IMR-90 (cell line): ENCODE results near the gene COL25A1. TPM values are rescaled to one million over a fixed set of nuclear protein-coding genes. Genes with fewer than 3 reads are reported as not detected.

ENCODE experiments used
- ATAC-seq: fragments of 200-7000 bp; cut with Tn5 transposase; 2 replicates; pipeline ENCODE4 v1.9.1; 2020; ENCODE audit warnings: low read depth, mild to moderate bottlenecking, moderate library complexity
- BruUV-seq: library from RNA; stranded (reverse); fragments of 400-500 nt; replicated peaks from 2 replicates; lab custom pipeline; 2021; lab: Mats Ljungman, UMichigan
- CTCF ChIA-PET: fragments of 300-600 bp; formaldehyde crosslinking; extraction: SDS; loops from one replicate; lab custom pipeline; 2021; ENCODE audit warnings: antibody characterized with exemption; lab: Yijun Ruan, JAX
- POLR2A ChIA-PET: fragments of 300-600 bp; sonication (Branson Sonifier 250); formaldehyde crosslinking; loops from one replicate; lab custom pipeline; 2022; ENCODE audit warnings: antibody characterized with exemption; ENCODE audit not compliant: unreplicated experiment; lab: Charles Lee
- DNase-seq: peaks from one replicate; pipeline ENCODE4 v3.0.0; 2013
- H2AFZ ChIP-seq: replicated peaks from 2 replicates; pipeline ENCODE3; 2013; ENCODE audit warnings: low read length, mild to moderate bottlenecking; ENCODE audit not compliant: poor library complexity
- H2AK5ac ChIP-seq: 2 replicates; pipeline ENCODE4 v1.6.1; 2013; ENCODE audit warnings: low read depth, low read length, inconsistent platforms
- H2AK9ac ChIP-seq: replicated peaks from 2 replicates; pipeline ENCODE3; 2013; ENCODE audit warnings: mild to moderate bottlenecking, low read depth, low read length, moderate library complexity; ENCODE audit not compliant: poor library complexity
- H2BK120ac ChIP-seq: 2 replicates; pipeline ENCODE4 v1.6.1; 2013; ENCODE audit warnings: low read depth, low read length, inconsistent platforms
- H2BK15ac ChIP-seq: 3 replicates; pipeline ENCODE4 v1.6.1; 2013; ENCODE audit warnings: low read depth, low read length, inconsistent platforms
- H2BK20ac ChIP-seq: 2 replicates; pipeline ENCODE4 v1.6.1; 2013; ENCODE audit warnings: low read depth, mild to moderate bottlenecking, inconsistent platforms, low read length, moderate library complexity
- H2BK5ac ChIP-seq: 2 replicates; pipeline ENCODE4 v1.6.1; 2013; ENCODE audit warnings: mild to moderate bottlenecking, low read depth, low read length, inconsistent platforms; ENCODE audit not compliant: poor library complexity, severe bottlenecking
- H3K14ac ChIP-seq: replicated peaks from 2 replicates; pipeline ENCODE4 v1.6.1; 2013; ENCODE audit warnings: low read depth, low read length, inconsistent platforms
- H3K18ac ChIP-seq: 2 replicates; pipeline ENCODE4 v1.6.1; 2013; ENCODE audit warnings: low read depth, low read length, control low read depth
- H3K23ac ChIP-seq: 2 replicates; pipeline ENCODE4 v1.6.1; 2013; ENCODE audit warnings: low read depth, low read length, inconsistent platforms
- H3K27ac ChIP-seq: 2 replicates; pipeline ENCODE4 v1.5.1; 2013; ENCODE audit warnings: mild to moderate bottlenecking, control low read depth, low read length; ENCODE audit not compliant: insufficient read depth
- H3K27me3 ChIP-seq: 2 replicates; pipeline ENCODE4 v1.6.1; 2013; ENCODE audit warnings: low read length; ENCODE audit not compliant: control insufficient read depth, insufficient read depth
- H3K36me3 ChIP-seq: 2 replicates; pipeline ENCODE4 v1.6.1; 2013; ENCODE audit warnings: low read length, mixed read lengths; ENCODE audit not compliant: control insufficient read depth, insufficient read depth
- H3K4ac ChIP-seq: 2 replicates; pipeline ENCODE4 v1.6.1; 2013; ENCODE audit warnings: low read depth, low read length, inconsistent platforms
- H3K4me1 ChIP-seq: 2 replicates; pipeline ENCODE4 v1.6.1; 2013; ENCODE audit warnings: low read length, mixed read lengths; ENCODE audit not compliant: control insufficient read depth, insufficient read depth
- H3K4me2 ChIP-seq: 2 replicates; pipeline ENCODE4 v1.6.1; 2013; ENCODE audit warnings: low read depth, mild to moderate bottlenecking, control low read depth, low read length, moderate library complexity
- H3K4me3 ChIP-seq: 2 replicates; pipeline ENCODE4 v1.5.1; 2013; ENCODE audit warnings: low read depth, mild to moderate bottlenecking, control low read depth, low read length, moderate library complexity; ENCODE audit not compliant: insufficient read depth
- H3K56ac ChIP-seq: 2 replicates; pipeline ENCODE4 v1.6.1; 2013; ENCODE audit warnings: low read length, inconsistent platforms; ENCODE audit not compliant: insufficient read depth; ENCODE audit errors: extremely low read depth
- H3K79me1 ChIP-seq, 2 experiments: 2 replicates each; pipeline ENCODE4 v1.6.1; 2013; ENCODE audit warnings: low read length in 2 of 2, inconsistent platforms in 1 of 2, low read depth in 1 of 2
- H3K9ac ChIP-seq: 2 replicates; pipeline ENCODE4 v1.6.1; 2013; ENCODE audit warnings: low read depth, low read length, control low read depth
- H3K9me1 ChIP-seq: 2 replicates; pipeline ENCODE4 v1.6.1; 2013; ENCODE audit warnings: low read length, inconsistent platforms; ENCODE audit not compliant: insufficient read depth
- H3K9me3 ChIP-seq: 2 replicates; pipeline ENCODE4 v1.6.1; 2013; ENCODE audit warnings: low read length; ENCODE audit not compliant: control insufficient read depth, insufficient read depth
- H4K20me1 ChIP-seq: 2 replicates; pipeline ENCODE4 v1.6.1; 2013; ENCODE audit warnings: low read length, inconsistent platforms; ENCODE audit not compliant: insufficient read depth
- H4K5ac ChIP-seq: 2 replicates; pipeline ENCODE4 v1.6.1; 2013; ENCODE audit warnings: mild to moderate bottlenecking, low read depth, low read length, control low read depth
- H4K8ac ChIP-seq, 2 experiments: 2 replicates each; pipeline ENCODE4 v1.6.1; 2013; ENCODE audit warnings: low read depth in 2 of 2, low read length in 2 of 2, control low read depth in 1 of 2, inconsistent platforms in 1 of 2
- H4K91ac ChIP-seq: 2 replicates; pipeline ENCODE4 v1.6.1; 2013; ENCODE audit warnings: low read depth, low read length, inconsistent platforms; ENCODE audit not compliant: insufficient read depth
- MXI1 ChIP-seq: IDR thresholded peaks from 2 replicates; pipeline ENCODE4 v1.6.1; 2012; ENCODE audit warnings: low read depth, mild to moderate bottlenecking, low read length, moderate library complexity, borderline replicate concordance
- NFE2L2 ChIP-seq: fragments of 150-350 bp; IDR thresholded peaks from 2 replicates; pipeline ENCODE4 v1.6.1; 2016; ENCODE audit warnings: low read depth, mild to moderate bottlenecking, low read length
- RAD21 ChIP-seq: IDR thresholded peaks from 2 replicates; pipeline ENCODE4 v1.6.1; 2012; ENCODE audit warnings: low read length, improper control_type of control experiment
- RCOR1 ChIP-seq: IDR thresholded peaks from 2 replicates; pipeline ENCODE4 v1.6.1; 2012; ENCODE audit warnings: mild to moderate bottlenecking, low read length, improper control_type of control experiment; ENCODE audit not compliant: insufficient replicate concordance
- RFX5 ChIP-seq: IDR thresholded peaks from 2 replicates; pipeline ENCODE4 v1.8.0; 2012; ENCODE audit warnings: low read depth, mild to moderate bottlenecking, low read length, moderate library complexity
- dilution Hi-C: fragments of 300-500 bp; cut with HindIII; formaldehyde crosslinking; loops from one replicate; pipeline ENCODE4 v1.14.3; 2018; ENCODE audit warnings: low sequenced_read_pairs; ENCODE audit not compliant: unreplicated experiment
- in situ Hi-C: fragments of 300-500 bp; cut with MboI; formaldehyde crosslinking; loops from 3 replicates; pipeline ENCODE4 v1.14.3; 2019; ENCODE audit warnings: low sequenced_read_pairs, inconsistent platforms, mixed read lengths
- intact Hi-C: fragments of 100-400 bp; cut with micrococcal nuclease; formaldehyde crosslinking; loops from 2 replicates; pipeline ENCODE4 v1.10.0; 2022
- polyA plus RNA-seq, 3 experiments: library from polyadenylated mRNA; depleted of rRNA; stranded (reverse); fragments of >200 nt; gene quantifications; 2 replicates each; pipeline ENCODE4 v1.2.3, GENCODE V29; 2012; ENCODE audit warnings: low replicate concordance in 1 of 3
- total RNA-seq: library from RNA; depleted of rRNA; stranded (reverse); fragments of >200 nt; gene quantifications from 2 replicates; pipeline ENCODE4 v1.2.3, GENCODE V29; 2012
- TF ChIP-seq, protein P1 (sequence below): conservative IDR thresholded peaks from 2 replicates; pipeline ENCODE4 v1.5.1; 2012; ENCODE audit warnings: mild to moderate bottlenecking, low read depth, low read length, improper control_type of control experiment
- TF ChIP-seq, protein P2 (sequence below): fragments of 150-350 bp; IDR thresholded peaks from 2 replicates; pipeline ENCODE4 v1.6.1; 2016; ENCODE audit warnings: low read depth, mild to moderate bottlenecking, low read length, moderate library complexity, borderline replicate concordance

The COL25A1 gene
- total and polyA plus RNA-seq, 2 of the 4 experiments (the other 2 are of a cell fraction) = under 0.01 to 0.05 TPM

DNA sequence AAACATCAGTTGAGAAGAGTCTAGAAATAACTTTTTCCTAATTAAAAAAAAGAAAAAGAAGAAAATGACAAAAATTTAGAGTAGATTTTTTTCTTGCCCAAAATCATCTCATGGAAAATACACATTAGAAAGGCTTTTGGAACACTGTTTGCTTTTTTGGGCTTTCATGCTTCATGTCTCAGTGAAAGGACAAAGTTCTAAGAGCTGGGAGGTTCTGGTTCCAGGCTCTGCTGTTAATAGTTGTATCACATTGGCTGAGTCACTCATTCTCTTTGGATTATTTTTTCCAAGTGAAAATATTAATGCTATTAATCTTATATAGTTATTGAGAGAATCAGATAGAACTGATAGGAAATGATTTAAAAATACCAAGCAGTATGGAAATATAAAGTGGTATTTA, 506.7 kb downstream of the COL25A1 start:
- H4K91ac ChIP-seq = no peak overlapping the region
- no peak overlapping the region for H3K9ac ChIP-seq
- no peak overlapping the region for H2BK20ac ChIP-seq
- POLR2A ChIA-PET = no interaction called here
- H2BK5ac ChIP-seq = no peak overlapping the region
- no peaks in the 10 kb centered on the region for H4K20me1 ChIP-seq
- H2AFZ ChIP-seq = no peak overlapping the region
- H4K5ac ChIP-seq = no peak overlapping the region
- H2AK9ac ChIP-seq = no peak overlapping the region
- no peaks in the 10 kb centered on the region for H3K4me1 ChIP-seq
- H3K4me2 ChIP-seq = no peak overlapping the region
- no peak overlapping the region for H2AK5ac ChIP-seq
- CTCF ChIA-PET = no interaction called here
- in situ Hi-C loops = no loop called here
- no peak overlapping the region for H3K4me3 ChIP-seq
- H3K4ac ChIP-seq = no peak overlapping the region
- H3K27ac ChIP-seq = no peak overlapping the region
- H3K79me1 ChIP-seq = no peaks in the 10 kb centered on the region
- no TSS peak for BruUV-seq
- DNase-seq (no peak), ATAC-seq (no peak)
- H4K8ac ChIP-seq = no peak overlapping the region
- no peak overlapping the region for H2BK120ac ChIP-seq
- intact Hi-C loops = no loop called here
- no peaks in the 10 kb centered on the region for H3K9me1 ChIP-seq
- H3K14ac ChIP-seq = no peak overlapping the region
- H3K36me3 ChIP-seq = no peaks in the 10 kb centered on the region
- dilution Hi-C loops = no loop called here
- TF ChIP-seq NFE2L2 = no peak
- no peak for TF ChIP-seq MXI1
- TF ChIP-seq RCOR1 = no peak
- TF ChIP-seq RAD21 = no peak
- TF ChIP-seq, protein P1, sequence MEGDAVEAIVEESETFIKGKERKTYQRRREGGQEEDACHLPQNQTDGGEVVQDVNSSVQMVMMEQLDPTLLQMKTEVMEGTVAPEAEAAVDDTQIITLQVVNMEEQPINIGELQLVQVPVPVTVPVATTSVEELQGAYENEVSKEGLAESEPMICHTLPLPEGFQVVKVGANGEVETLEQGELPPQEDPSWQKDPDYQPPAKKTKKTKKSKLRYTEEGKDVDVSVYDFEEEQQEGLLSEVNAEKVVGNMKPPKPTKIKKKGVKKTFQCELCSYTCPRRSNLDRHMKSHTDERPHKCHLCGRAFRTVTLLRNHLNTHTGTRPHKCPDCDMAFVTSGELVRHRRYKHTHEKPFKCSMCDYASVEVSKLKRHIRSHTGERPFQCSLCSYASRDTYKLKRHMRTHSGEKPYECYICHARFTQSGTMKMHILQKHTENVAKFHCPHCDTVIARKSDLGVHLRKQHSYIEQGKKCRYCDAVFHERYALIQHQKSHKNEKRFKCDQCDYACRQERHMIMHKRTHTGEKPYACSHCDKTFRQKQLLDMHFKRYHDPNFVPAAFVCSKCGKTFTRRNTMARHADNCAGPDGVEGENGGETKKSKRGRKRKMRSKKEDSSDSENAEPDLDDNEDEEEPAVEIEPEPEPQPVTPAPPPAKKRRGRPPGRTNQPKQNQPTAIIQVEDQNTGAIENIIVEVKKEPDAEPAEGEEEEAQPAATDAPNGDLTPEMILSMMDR = no peak
- TF ChIP-seq, protein P2, sequence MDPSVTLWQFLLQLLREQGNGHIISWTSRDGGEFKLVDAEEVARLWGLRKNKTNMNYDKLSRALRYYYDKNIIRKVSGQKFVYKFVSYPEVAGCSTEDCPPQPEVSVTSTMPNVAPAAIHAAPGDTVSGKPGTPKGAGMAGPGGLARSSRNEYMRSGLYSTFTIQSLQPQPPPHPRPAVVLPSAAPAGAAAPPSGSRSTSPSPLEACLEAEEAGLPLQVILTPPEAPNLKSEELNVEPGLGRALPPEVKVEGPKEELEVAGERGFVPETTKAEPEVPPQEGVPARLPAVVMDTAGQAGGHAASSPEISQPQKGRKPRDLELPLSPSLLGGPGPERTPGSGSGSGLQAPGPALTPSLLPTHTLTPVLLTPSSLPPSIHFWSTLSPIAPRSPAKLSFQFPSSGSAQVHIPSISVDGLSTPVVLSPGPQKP = no peak
- TF ChIP-seq RFX5 = no peak
- H3K56ac ChIP-seq = no peak overlapping the region
- no peaks in the 10 kb centered on the region for H3K27me3 ChIP-seq
- no peaks in the 10 kb centered on the region for H3K9me3 ChIP-seq
- H3K18ac ChIP-seq = no peak overlapping the region
- no peak overlapping the region for H2BK15ac ChIP-seq
- no peak overlapping the region for H3K23ac ChIP-seq
